ENCODE data around the gene UBQLNL.

The UBQLNL gene

GRCh38 chr11:5516599-5516998, at the start of gene UBQLNL:
UBQLNL (minus strand) TSS chr11:5516699; CDS start chr11:5516441, 258 bp downstream.
- DNase-seq, result no peak

- DNase-seq, result no peak
Observed at GRCh38 chr11:5564259-5565019, 47.9 kb upstream of the UBQLNL start.

- no peak for DNase-seq
Observed at GRCh38 chr11:5557751-5558150, 41.3 kb upstream of the UBQLNL start.

GRCh38 chr11:5556596-5557188, 40.2 kb upstream of the UBQLNL start:
- no peak for DNase-seq

- DNase-seq, result no peak
Observed at GRCh38 chr11:5553343-5553742, 36.8 kb upstream of the UBQLNL start.

GRCh38 chr11:5550440-5551095, 34.1 kb upstream of the UBQLNL start:
- DNase-seq, result no peak

GRCh38 chr11:5548440-5548839, 31.9 kb upstream of the UBQLNL start, which contains the start of gene OR52H1:
OR52H1 (minus strand) TSS chr11:5548540; CDS start chr11:5545505, 3,035 bp downstream.
- DNase-seq, result no peak

GRCh38 chr11:5547982-5548381, 31.5 kb upstream of the UBQLNL start:
- no peak for DNase-seq

- DNase-seq, result no peak
Observed at GRCh38 chr11:5546457-5546856, 30.0 kb upstream of the UBQLNL start.

GRCh38 chr11:5541427-5541826, 24.9 kb upstream of the UBQLNL start:
- DNase-seq, result no peak

GRCh38 chr11:5536482-5536881, 20.0 kb upstream of the UBQLNL start:
- no peak for DNase-seq

- no peak for DNase-seq
Observed at GRCh38 chr11:5534046-5534445, 17.5 kb upstream of the UBQLNL start.

- no peak for DNase-seq
Observed at GRCh38 chr11:5531053-5531831, 14.7 kb upstream of the UBQLNL start.

GRCh38 chr11:5528495-5528894, 12.0 kb upstream of the UBQLNL start:
- DNase-seq, result no peak

- no peak for DNase-seq
Observed at GRCh38 chr11:5527716-5528115, 11.2 kb upstream of the UBQLNL start.

GRCh38 chr11:5524756-5525155, 8.3 kb upstream of the UBQLNL start:
- DNase-seq, result no peak

GRCh38 chr11:5522308-5522707, 5.8 kb upstream of the UBQLNL start:
- no peak for DNase-seq

- DNase-seq, result no peak
Observed at GRCh38 chr11:5521540-5521939, 5.0 kb upstream of the UBQLNL start.

GRCh38 chr11:5514841-5515240, 1.7 kb downstream of the UBQLNL start:
- DNase-seq, result no peak

- DNase-seq, result no peak
Observed at GRCh38 chr11:5509803-5510202, 6.7 kb downstream of the UBQLNL start, which contains the start of gene UBQLN3. UBQLN3 (minus strand) TSS chr11:5509957; CDS start chr11:5509558, 399 bp downstream.

- DNase-seq, result no peak
Observed at GRCh38 chr11:5508605-5509004, 7.9 kb downstream of the UBQLNL start.

GRCh38 chr11:5507933-5508305, 8.6 kb downstream of the UBQLNL start:
- DNase-seq, result no peak
